ENCODE results near the gene CHCHD10. TPM values are rescaled to one million over a fixed set of nuclear protein-coding genes. Genes with fewer than 3 reads are reported as not detected.

The CHCHD10 gene
- total RNA-seq, 1 donor from 2014 or later, result 62.2 TPM

- H3K27me3 Mint-ChIP-seq (ENCODE audit: low read depth), result no peaks in the 10 kb centered on the region
Measured at GRCh38 chr22:23779083-23779482, 11.3 kb upstream of the CHCHD10 start.

GRCh38 chr22:23778577-23778900 is 10.8 kb upstream of the CHCHD10 start:
- no peak for TF ChIP-seq CTCF (IDR thresholded peaks at IDR 0.05)
- Mint-ChIP-seq H3K9me3 (ENCODE audit: low read depth) (no peaks in the 10 kb centered on the region), H3K4me3 (ENCODE audit: unreplicated experiment) (no peak overlapping the region), H3K27me3 (ENCODE audit: low read depth) (no peaks in the 10 kb centered on the region), H3K36me3 (ENCODE audit: low read depth) (peaks cover 3% of the 10 kb centered on the region), H3K4me1 (ENCODE audit: low read depth) (peaks cover 63% of the 10 kb centered on the region), H3K27ac (ENCODE audit: unreplicated experiment) (no peak overlapping the region)
- DNase-seq (ENCODE audit: low spot score), result no peak

More at GRCh38 chr22:23779083-23779482, 11.3 kb upstream of the CHCHD10 start:
- no peak for DNase-seq (ENCODE audit: low spot score)
- Mint-ChIP-seq H3K4me3 (ENCODE audit: unreplicated experiment) (no peak overlapping the region), H3K27ac (ENCODE audit: unreplicated experiment) (no peak overlapping the region), H3K36me3 (ENCODE audit: low read depth) (peaks cover 3% of the 10 kb centered on the region), H3K9me3 (ENCODE audit: low read depth) (no peaks in the 10 kb centered on the region), H3K4me1 (ENCODE audit: low read depth) (peaks cover 63% of the 10 kb centered on the region)
- no peak for TF ChIP-seq CTCF (IDR thresholded peaks at IDR 0.05)

- H3K27me3 Mint-ChIP-seq (ENCODE audit: low read depth), result no peaks in the 10 kb centered on the region
- no peak overlapping the region for H3K27ac Mint-ChIP-seq (ENCODE audit: unreplicated experiment)
- no peak overlapping the region for H3K4me3 Mint-ChIP-seq (ENCODE audit: unreplicated experiment)
- peaks cover 3% of the 10 kb centered on the region for H3K36me3 Mint-ChIP-seq (ENCODE audit: low read depth)
- no peaks in the 10 kb centered on the region for H3K9me3 Mint-ChIP-seq (ENCODE audit: low read depth)
- H3K4me1 Mint-ChIP-seq (ENCODE audit: low read depth), result peaks cover 66% of the 10 kb centered on the region
- no peak for DNase-seq (ENCODE audit: low spot score)
- TF ChIP-seq CTCF (IDR thresholded peaks at IDR 0.05), result no peak
Measured at GRCh38 chr22:23777776-23778576, 10.2 kb upstream of the CHCHD10 start.

GRCh38 chr22:23775779-23776375 is 8.1 kb upstream of the CHCHD10 start:
- no peaks in the 10 kb centered on the region for H3K27me3 Mint-ChIP-seq (ENCODE audit: low read depth)
- H3K9me3 Mint-ChIP-seq (ENCODE audit: low read depth), result no peaks in the 10 kb centered on the region
- peak overlapping the region; percentile 37 for H3K27ac Mint-ChIP-seq (ENCODE audit: unreplicated experiment)
- no peak overlapping the region for H3K4me3 Mint-ChIP-seq (ENCODE audit: unreplicated experiment)
- DNase-seq (ENCODE audit: low spot score), result no peak
- H3K4me1 Mint-ChIP-seq (ENCODE audit: low read depth), result peaks cover 61% of the 10 kb centered on the region
- peaks cover 3% of the 10 kb centered on the region for H3K36me3 Mint-ChIP-seq (ENCODE audit: low read depth)
- peak; percentile 35 for TF ChIP-seq CTCF (IDR thresholded peaks at IDR 0.05)

GRCh38 chr22:23774922-23775436 is 7.2 kb upstream of the CHCHD10 start:
- no peaks in the 10 kb centered on the region for H3K27me3 Mint-ChIP-seq (ENCODE audit: low read depth)
- H3K27ac Mint-ChIP-seq (ENCODE audit: unreplicated experiment), result peak overlapping the region; percentile 71

More at GRCh38 chr22:23774922-23775436, 7.2 kb upstream of the CHCHD10 start:
- Mint-ChIP-seq H3K4me1 (ENCODE audit: low read depth) (peaks cover 59% of the 10 kb centered on the region), H3K36me3 (ENCODE audit: low read depth) (peaks cover 3% of the 10 kb centered on the region), H3K9me3 (ENCODE audit: low read depth) (no peaks in the 10 kb centered on the region), H3K4me3 (ENCODE audit: unreplicated experiment) (peak overlapping the region; percentile 71)
- DNase-seq (ENCODE audit: low spot score), result no peak
- no peak for TF ChIP-seq CTCF (IDR thresholded peaks at IDR 0.05)

Data from chondrocyte (in vitro differentiated cells).